Measurements from ENCODE around the gene ARID4B.

- TF ChIP-seq CTCF (conservative IDR thresholded peaks at IDR 0.05; ENCODE audit: low read depth, low read length) (no peak), EZH2 (IDR thresholded peaks at IDR 0.05; ENCODE audit: borderline replicate concordance, low read depth, low read length, poor library complexity, severe bottlenecking) (no peak)
Observed at GRCh38 chr1:235319255-235319654, 8.7 kb downstream of the ARID4B start.

Measured in A673 (cell line).